Glutamatergic neuron (in vitro differentiated cells): ENCODE results near the gene CD83. TPM values are rescaled to one million over a fixed set of nuclear protein-coding genes. Genes with fewer than 3 reads are reported as not detected.
A peak's percentile ranks its signal among the peaks of the same experiment; 100 is the strongest.

Source experiments
- DNase-seq: peaks from one replicate; pipeline ENCODE4 v3.0.0; 2022
- H3K27ac Mint-ChIP-seq: one replicate; pipeline ENCODE4 v1.8.0; 2020; ENCODE audit warnings: mild to moderate bottlenecking, mixed read lengths, inconsistent platforms; ENCODE audit not compliant: unreplicated experiment
- H3K27me3 Mint-ChIP-seq: one replicate; pipeline ENCODE4 v1.8.0; 2020; ENCODE audit warnings: mild to moderate bottlenecking, moderate library complexity, mixed read lengths, inconsistent platforms; ENCODE audit not compliant: unreplicated experiment
- H3K36me3 Mint-ChIP-seq: one replicate; pipeline ENCODE4 v1.8.0; 2020; ENCODE audit warnings: mild to moderate bottlenecking, mixed read lengths, inconsistent platforms; ENCODE audit not compliant: unreplicated experiment
- H3K4me1 Mint-ChIP-seq: one replicate; pipeline ENCODE4 v1.8.0; 2020; ENCODE audit warnings: mild to moderate bottlenecking, low read depth, mixed read lengths, inconsistent platforms; ENCODE audit not compliant: unreplicated experiment
- H3K4me3 Mint-ChIP-seq: one replicate; pipeline ENCODE4 v1.8.0; 2020; ENCODE audit warnings: mild to moderate bottlenecking, mixed read lengths, inconsistent platforms; ENCODE audit not compliant: unreplicated experiment
- H3K9me3 Mint-ChIP-seq: one replicate; pipeline ENCODE4 v1.8.0; 2020; ENCODE audit warnings: mild to moderate bottlenecking, moderate library complexity, mixed read lengths, inconsistent platforms; ENCODE audit not compliant: unreplicated experiment
- CTCF ChIP-seq: fragments of 200-600 bp; sonication (generic); IDR thresholded peaks from one replicate; pipeline ENCODE4 v1.5.0; 2021; ENCODE audit not compliant: partially characterized antibody, unreplicated experiment
- total RNA-seq: library from RNA; stranded (reverse); fragmentation: NEBNext Ultra II Directional; extraction: Animal tissue kit (Norgen Biotek cat#: 25700); gene quantifications from one replicate; pipeline ENCODE4 v1.2.1, GENCODE V29; 2021; ENCODE audit not compliant: unreplicated experiment

The CD83 gene
- total RNA-seq, 1 donor from 2014 or later: 0.34 TPM

DNA sequence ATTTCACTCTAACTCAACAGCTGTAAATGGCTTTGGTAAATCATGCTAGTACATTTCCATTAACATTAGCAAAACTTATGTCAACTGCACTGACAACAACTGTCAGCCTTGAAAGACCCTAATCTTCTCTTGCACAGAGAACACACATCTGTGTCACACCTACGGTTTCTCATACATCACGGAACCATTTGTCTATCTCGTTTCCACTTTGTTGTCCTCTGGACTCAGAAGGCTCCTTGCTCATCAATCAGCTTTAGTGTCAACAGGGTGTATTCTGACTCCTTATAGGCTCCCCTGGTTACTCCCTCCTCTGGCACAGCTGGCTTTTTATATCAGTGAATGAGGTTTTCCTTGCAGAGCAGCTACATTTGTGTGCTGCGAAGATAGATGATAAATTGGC, 49.3 kb downstream of the CD83 start:
- Mint-ChIP-seq H3K27ac (no peak overlapping the region), H3K4me3 (no peak overlapping the region), H3K9me3 (no peaks in the 10 kb centered on the region), H3K4me1 (no peaks in the 10 kb centered on the region), H3K36me3 (peaks cover 8% of the 10 kb centered on the region), H3K27me3 (no peaks in the 10 kb centered on the region)
- DNase-seq: no peak
- TF ChIP-seq CTCF: no peak

- Mint-ChIP-seq H3K4me1 (peaks cover 5% of the 10 kb centered on the region), H3K27ac (no peak overlapping the region), H3K27me3 (peaks cover 2% of the 10 kb centered on the region), H3K9me3 (no peaks in the 10 kb centered on the region), H3K4me3 (no peak overlapping the region), H3K36me3 (peaks cover 8% of the 10 kb centered on the region)
- DNase-seq: no peak
- no peak for TF ChIP-seq CTCF
These were observed 52.6 kb downstream of the CD83 start for GRCh38 chr6:14170128-14170527.

DNA sequence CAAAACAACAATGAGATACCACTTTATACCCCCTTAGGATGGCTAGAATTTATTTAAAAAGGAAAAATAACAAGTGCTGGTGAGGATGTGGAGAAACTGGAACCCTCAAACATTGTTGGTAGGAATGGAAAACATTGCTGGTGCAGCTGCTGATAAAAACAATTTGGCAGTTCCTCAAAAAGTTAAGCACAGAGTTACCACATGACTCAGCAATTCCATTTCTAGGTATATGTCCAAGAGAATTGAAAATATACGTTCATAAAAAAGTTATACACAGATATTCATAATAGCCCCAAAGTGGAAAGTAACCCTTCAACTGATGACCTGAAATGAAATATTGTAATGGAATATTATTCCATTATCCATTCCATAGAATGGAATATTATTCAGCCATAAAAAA, 55.0 kb downstream of the CD83 start:
- no peak for DNase-seq
- Mint-ChIP-seq H3K36me3 (peaks cover 8% of the 10 kb centered on the region), H3K4me3 (no peak overlapping the region), H3K27ac (no peak overlapping the region), H3K27me3 (peaks cover 2% of the 10 kb centered on the region), H3K9me3 (no peaks in the 10 kb centered on the region), H3K4me1 (peaks cover 9% of the 10 kb centered on the region)
- TF ChIP-seq CTCF: no peak

- H3K27ac Mint-ChIP-seq: no peak overlapping the region
- peaks cover 9% of the 10 kb centered on the region for H3K4me1 Mint-ChIP-seq
- no peaks in the 10 kb centered on the region for H3K9me3 Mint-ChIP-seq
- DNase-seq: no peak
- peaks cover under 1% of the 10 kb centered on the region for H3K36me3 Mint-ChIP-seq
- no peak overlapping the region for H3K4me3 Mint-ChIP-seq
- no peak for TF ChIP-seq CTCF
- peaks cover 2% of the 10 kb centered on the region for H3K27me3 Mint-ChIP-seq
These were observed 56.7 kb downstream of the CD83 start for GRCh38 chr6:14174226-14174625.

- Mint-ChIP-seq H3K4me1 (peaks cover 9% of the 10 kb centered on the region), H3K4me3 (no peak overlapping the region), H3K36me3 (no peaks in the 10 kb centered on the region), H3K27me3 (peaks cover 2% of the 10 kb centered on the region), H3K27ac (peak overlapping the region; percentile 36), H3K9me3 (no peaks in the 10 kb centered on the region)
- no peak for TF ChIP-seq CTCF
- peak; percentile 51 for DNase-seq
These were observed 57.4 kb downstream of the CD83 start for GRCh38 chr6:14174996-14175395.
